NCI-H1436 (cell line): ENCODE data around the gene KCNE1.
"Not testable (repeated sequence)": the region's sequence is repeated elsewhere in the genome, so short reads cannot be mapped to it uniquely, and the experiment has no call there.

Source experiments
- DNase-seq: peaks from one replicate; lab custom pipeline; 2025; lab: John Stamatoyannopoulos, UW

The KCNE1 gene

GRCh38 chr21:34511181-34511580, 829 bp downstream of the KCNE1 start:
- DNase-seq, result no peak

- DNase-seq, result peak; percentile 62
Observed at GRCh38 chr21:34510148-34511142, 1.6 kb downstream of the KCNE1 start.

- DNase-seq, result no peak
Observed at GRCh38 chr21:34509151-34509550, 2.9 kb downstream of the KCNE1 start.

- DNase-seq, result no peak
Observed at GRCh38 chr21:34504595-34504994, 7.4 kb downstream of the KCNE1 start.

- DNase-seq, result no peak
Observed at GRCh38 chr21:34502480-34503106, 9.4 kb downstream of the KCNE1 start.

- no peak for DNase-seq
Observed at GRCh38 chr21:34501716-34502115, 10.3 kb downstream of the KCNE1 start.

- no peak for DNase-seq
Observed at GRCh38 chr21:34500191-34500590, 11.8 kb downstream of the KCNE1 start.

- DNase-seq, result no peak
Observed at GRCh38 chr21:34499116-34499515, 12.9 kb downstream of the KCNE1 start.

GRCh38 chr21:34498623-34499022, 13.4 kb downstream of the KCNE1 start:
- DNase-seq, result no peak

- not testable (repeated sequence) for DNase-seq
Observed at GRCh38 chr21:34483854-34484253, 28.2 kb downstream of the KCNE1 start.

- DNase-seq, result not testable (repeated sequence)
Observed at GRCh38 chr21:34483435-34483834, 28.6 kb downstream of the KCNE1 start.

GRCh38 chr21:34467333-34467732, 44.7 kb downstream of the KCNE1 start:
- DNase-seq, result not testable (repeated sequence)

- not testable (repeated sequence) for DNase-seq
Observed at GRCh38 chr21:34459426-34459825, 52.6 kb downstream of the KCNE1 start.

- not testable (repeated sequence) for DNase-seq
Observed at GRCh38 chr21:34458266-34458665, 53.7 kb downstream of the KCNE1 start.

- DNase-seq, result not testable (repeated sequence)
Observed at GRCh38 chr21:34456180-34456579, 55.8 kb downstream of the KCNE1 start.

GRCh38 chr21:34455628-34456027, 56.4 kb downstream of the KCNE1 start:
- not testable (repeated sequence) for DNase-seq

GRCh38 chr21:34447018-34447417, 65.0 kb downstream of the KCNE1 start:
- not testable (repeated sequence) for DNase-seq

GRCh38 chr21:34443486-34443885, 68.5 kb downstream of the KCNE1 start:
- not testable (repeated sequence) for DNase-seq

GRCh38 chr21:34429710-34430109, 82.3 kb downstream of the KCNE1 start:
- not testable (repeated sequence) for DNase-seq

- not testable (repeated sequence) for DNase-seq
Observed at GRCh38 chr21:34428441-34428840, 83.6 kb downstream of the KCNE1 start.

GRCh38 chr21:34427339-34427738, 84.7 kb downstream of the KCNE1 start:
- DNase-seq, result not testable (repeated sequence)

GRCh38 chr21:34423805-34424204, 88.2 kb downstream of the KCNE1 start, which contains the start of gene SMIM34:
Gene SMIM34 (minus strand): TSS chr21:34423951. CDS start chr21:34423839, 112 bp downstream.
- DNase-seq, result not testable (repeated sequence)
